IPS DF 6.9 (cell line): ENCODE results near the gene ERN2.
"Not testable (repeated sequence)": the region's sequence is repeated elsewhere in the genome, so short reads cannot be mapped to it uniquely, and the experiment has no call there.

ENCODE experiments used
- DNase-seq: peaks from one replicate; pipeline ENCODE4 v3.0.0-alpha.2; 2013; ENCODE audit warnings: low read depth, low spot score
- H3K27ac ChIP-seq: one replicate; pipeline ENCODE4 v1.5.1; 2013; ENCODE audit warnings: low read length, control low read depth
- H3K27me3 ChIP-seq: 2 replicates; pipeline ENCODE4 v1.6.1; 2013; ENCODE audit warnings: mild to moderate bottlenecking, low read length; ENCODE audit not compliant: control insufficient read depth, insufficient read depth
- H3K36me3 ChIP-seq: 2 replicates; pipeline ENCODE4 v1.6.1; 2013; ENCODE audit warnings: low read length; ENCODE audit not compliant: control insufficient read depth, insufficient read depth
- H3K4me1 ChIP-seq: 2 replicates; pipeline ENCODE4 v1.6.1; 2013; ENCODE audit warnings: low read length; ENCODE audit not compliant: control insufficient read depth, insufficient read depth
- H3K4me3 ChIP-seq: 2 replicates; pipeline ENCODE4 v1.5.1; 2013; ENCODE audit warnings: mild to moderate bottlenecking, low read length
- H3K9me3 ChIP-seq: 2 replicates; pipeline ENCODE4 v1.6.1; 2013; ENCODE audit warnings: low read length, inconsistent platforms; ENCODE audit not compliant: control insufficient read depth, insufficient read depth
- WGBS: extraction: QIAGEN DNeasy Blood & Tissue Kit; methylation state at CpG from one replicate; pipeline ENCODE4 v1.1.7; 2013; ENCODE audit warnings: mixed read lengths, missing lambda C conversion rate; ENCODE audit not compliant: insufficient read length, insufficient coverage; 5-methylcytosine and 5-hydroxymethylcytosine counted together

The ERN2 gene

DNA sequence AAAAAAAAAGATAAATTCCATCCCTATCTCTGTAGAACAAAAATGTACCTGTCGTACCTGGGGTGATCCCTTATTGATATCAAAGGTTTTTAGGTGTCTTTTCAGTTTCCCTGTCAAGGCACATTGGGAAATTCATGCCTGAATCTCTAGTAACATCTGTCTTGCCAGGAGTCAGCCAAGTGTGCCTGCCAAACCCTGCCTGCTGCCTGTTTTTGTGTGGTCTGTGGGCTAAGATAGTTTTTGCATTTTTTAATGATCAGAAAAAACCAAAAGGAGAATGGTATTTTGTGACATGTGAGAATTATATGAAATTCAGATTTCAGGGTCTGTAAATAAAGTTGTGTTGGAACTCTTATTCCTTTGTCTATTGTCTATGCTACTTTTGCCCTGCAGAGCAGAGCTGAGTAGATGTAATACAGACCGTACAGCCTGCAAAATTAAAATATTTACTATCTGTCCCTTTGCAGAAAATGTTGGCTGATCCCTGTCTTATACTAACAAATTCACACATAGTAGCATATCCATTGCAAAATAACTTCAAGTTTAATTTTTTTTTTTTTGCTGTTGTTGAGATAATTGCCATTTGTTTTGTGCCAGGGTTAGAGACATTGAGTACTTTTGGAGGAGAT, 28.8 kb upstream of the ERN2 start:
- Histone ChIP-seq H3K9me3 (no peaks in the 10 kb centered on the region), H3K4me3 (no peak overlapping the region), H3K36me3 (no peaks in the 10 kb centered on the region), H3K27me3 (no peaks in the 10 kb centered on the region), H3K4me1 (no peaks in the 10 kb centered on the region; the same call in 1 of the 2 replicates), H3K27ac (no peak overlapping the region)
- no CpG with 5 or more reads among the region's 2 CpGs for WGBS
- DNase-seq: no peak

DNA sequence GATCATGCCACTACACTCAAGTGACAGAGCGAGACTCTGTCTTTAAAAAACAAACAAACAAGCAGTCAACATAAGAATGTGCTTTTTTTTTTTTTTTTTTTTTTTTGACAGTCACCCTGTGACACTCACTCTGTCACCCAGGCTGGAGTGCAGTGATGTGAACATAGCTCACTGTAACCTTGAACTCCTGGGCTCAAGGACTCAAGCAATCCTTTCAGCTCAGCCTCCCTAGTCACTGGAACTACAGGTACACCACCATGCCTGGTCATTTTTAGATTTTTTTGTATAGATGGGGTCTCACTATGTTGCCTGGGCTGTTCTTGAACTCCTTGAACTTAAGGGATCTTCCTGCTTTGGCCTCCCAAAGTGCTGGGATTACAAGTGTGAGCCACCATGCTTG, 26.5 kb upstream of the ERN2 start:
- no peak for DNase-seq
- Histone ChIP-seq H3K27me3 (no peaks in the 10 kb centered on the region), H3K9me3 (no peaks in the 10 kb centered on the region), H3K4me1 (no peaks in the 10 kb centered on the region; the same call in 1 of the 2 replicates), H3K27ac (no peak overlapping the region), H3K4me3 (no peak overlapping the region), H3K36me3 (no peaks in the 10 kb centered on the region)
- no CpG with 5 or more reads among the region's 1 CpG for WGBS

DNA sequence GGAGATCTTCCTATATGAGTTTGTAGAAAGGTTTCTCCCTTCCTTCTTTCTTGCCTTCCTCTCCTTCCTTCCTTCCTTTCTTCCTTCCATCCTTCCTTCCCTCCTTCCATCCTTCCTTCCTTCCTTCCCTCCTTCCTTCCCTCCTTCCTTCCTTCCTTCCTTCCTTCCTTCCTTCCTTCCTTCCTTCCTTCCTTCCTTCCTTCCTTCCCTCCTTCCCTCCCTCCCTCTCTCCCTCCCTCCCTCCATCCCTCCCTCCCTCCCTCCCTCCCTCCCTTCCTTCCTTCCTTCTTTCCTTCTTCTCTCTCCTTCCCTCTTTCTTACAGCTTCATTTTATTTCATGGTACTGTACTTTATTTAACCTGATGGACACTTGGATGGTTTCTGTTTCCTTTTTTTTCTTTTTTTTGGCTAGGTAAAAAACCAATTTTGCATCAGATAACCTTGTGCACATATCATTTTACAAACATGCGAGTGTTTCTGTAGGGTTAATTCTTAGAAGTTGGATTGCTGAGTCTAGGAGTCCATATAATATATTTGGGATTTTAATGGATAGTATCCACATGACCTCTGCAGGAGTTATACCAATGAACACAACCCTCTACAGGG, 24.5 kb upstream of the ERN2 start:
- WGBS: no CpG with 5 or more reads among the region's 1 CpG
- not testable (repeated sequence) for H3K4me1 ChIP-seq, H3K4me3 ChIP-seq, H3K27me3 ChIP-seq, H3K36me3 ChIP-seq, H3K9me3 ChIP-seq, H3K27ac ChIP-seq, DNase-seq

DNA sequence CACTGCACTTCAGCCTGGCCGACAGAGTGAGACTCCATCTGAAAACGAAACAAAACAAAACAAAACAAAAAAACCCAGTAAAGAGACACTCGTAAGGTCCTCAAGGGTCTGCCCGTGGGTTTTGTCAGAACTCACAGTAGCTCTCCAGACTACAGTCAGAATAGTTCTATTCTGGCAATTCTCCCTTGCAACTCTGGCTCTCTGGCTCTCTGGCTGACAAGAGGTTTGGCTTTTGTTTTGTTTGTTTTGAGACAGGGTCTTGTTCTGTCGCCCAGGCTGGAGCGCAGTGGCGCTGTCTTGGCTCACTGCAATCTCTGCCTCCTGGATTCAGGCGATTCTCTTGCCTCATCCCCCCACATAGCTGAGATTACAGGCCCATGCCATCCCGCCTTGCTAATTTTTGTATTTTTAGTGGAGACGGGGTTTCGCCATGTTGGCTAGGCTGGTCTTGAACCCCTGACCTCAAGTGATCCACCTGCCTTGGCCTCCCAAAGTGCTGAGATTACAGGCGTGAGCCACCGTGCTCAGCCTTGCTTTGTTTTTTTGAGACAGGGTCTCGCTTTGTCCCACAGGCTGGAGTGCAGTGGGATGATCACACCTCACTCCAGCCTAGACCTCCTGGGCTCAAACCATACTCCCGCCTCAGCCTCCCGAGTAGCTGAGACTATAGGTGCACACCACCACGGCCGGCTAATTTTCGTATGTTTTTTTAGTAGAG, 21.3 kb upstream of the ERN2 start:
- Histone ChIP-seq H3K4me3 (no peak overlapping the region), H3K36me3 (no peaks in the 10 kb centered on the region), H3K9me3 (no peaks in the 10 kb centered on the region), H3K4me1 (no peaks in the 10 kb centered on the region), H3K27ac (no peak overlapping the region), H3K27me3 (no peaks in the 10 kb centered on the region)
- WGBS: no CpG with 5 or more reads among the region's 19 CpGs
- DNase-seq: no peak

DNA sequence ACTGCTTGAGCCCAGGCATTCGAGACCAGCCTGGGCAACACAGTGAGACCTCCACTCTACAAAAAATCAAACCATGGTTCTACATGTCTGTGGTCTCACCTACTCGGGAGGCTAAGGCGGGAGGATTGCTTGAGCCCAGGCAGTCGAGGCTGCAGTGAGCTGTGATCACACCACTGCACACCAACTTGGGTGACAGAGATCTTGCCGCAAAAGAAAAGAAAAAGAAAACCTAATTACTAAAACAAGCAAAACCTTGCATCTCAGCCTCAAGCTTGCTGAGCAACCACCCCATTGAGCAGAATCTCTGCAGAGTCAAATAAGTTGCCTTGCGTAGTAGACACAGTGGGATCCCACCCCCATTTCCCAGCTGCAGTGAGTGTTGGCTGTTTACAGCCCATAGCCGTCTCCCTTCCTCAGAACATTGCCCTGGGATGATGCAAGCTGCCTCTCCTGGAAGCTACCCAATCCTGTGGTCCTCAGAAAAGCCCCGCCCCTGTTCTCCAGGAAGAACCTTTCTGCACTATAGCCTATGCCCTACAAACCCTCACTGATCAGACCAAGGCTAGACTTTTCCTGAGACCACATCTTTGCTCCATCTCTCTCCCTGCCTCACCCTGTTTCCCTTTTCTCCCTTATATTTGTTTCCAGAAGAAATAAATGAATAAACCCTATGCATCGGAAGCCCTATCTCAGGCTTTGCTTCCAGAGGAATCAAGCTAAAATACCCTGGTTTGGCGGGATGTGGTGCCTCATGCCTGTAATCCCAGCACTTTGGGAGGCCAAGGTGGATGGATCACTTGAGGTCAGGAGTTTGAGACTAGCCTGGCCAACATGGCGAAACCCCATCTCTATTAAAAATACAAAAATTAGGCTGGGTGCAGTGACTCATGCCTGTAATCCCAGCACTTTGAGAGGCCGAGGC, 16.7 kb upstream of the ERN2 start:
- no peak for DNase-seq
- H3K27ac ChIP-seq: no peak overlapping the region
- WGBS: no CpG with 5 or more reads among the region's 12 CpGs
- H3K36me3 ChIP-seq: no peaks in the 10 kb centered on the region
- H3K27me3 ChIP-seq: no peaks in the 10 kb centered on the region
- H3K4me3 ChIP-seq: no peak overlapping the region
- H3K9me3 ChIP-seq: no peaks in the 10 kb centered on the region
- no peaks in the 10 kb centered on the region for H3K4me1 ChIP-seq

DNA sequence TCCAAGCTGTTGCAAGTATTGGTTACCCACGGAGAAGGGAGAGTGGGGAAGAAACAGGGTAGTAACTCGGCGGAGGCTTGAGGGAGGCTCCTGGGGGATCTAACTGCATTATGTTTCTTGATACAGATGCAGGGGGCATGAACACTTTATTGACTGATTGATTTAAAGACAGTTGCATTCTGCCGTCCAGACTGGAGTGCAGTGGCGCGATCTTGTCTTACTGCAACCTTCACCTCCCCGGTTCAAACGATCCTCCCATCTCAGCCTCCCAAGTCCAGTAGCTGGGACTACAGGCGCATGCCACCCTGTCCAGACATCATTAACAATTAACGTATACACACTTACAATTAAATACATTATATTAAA, 15.1 kb upstream of the ERN2 start:
- WGBS: 100% methylated on average over 1 of the region's 10 CpGs
- H3K4me3 ChIP-seq: no peak overlapping the region
- H3K27ac ChIP-seq: no peak overlapping the region

DNA sequence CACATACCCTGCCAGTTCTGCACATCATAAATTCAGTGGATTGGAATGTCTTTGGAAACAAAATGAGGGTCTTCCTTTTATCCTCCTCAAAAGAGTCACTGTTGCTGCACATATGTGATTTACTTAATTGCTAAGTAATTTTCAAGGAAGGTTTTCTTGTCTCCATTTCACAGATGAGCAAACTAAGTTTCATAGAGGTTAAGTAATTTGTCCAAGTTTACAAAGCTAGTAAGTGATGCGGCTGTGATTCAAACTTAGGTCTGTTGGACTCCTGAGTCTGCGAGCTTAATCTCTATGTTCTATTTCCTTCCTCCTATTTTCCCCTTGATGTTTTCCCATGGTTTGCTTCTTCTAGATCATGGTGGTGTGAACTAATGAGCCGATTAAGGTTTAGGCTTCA, 13.7 kb upstream of the ERN2 start:
- no peak for DNase-seq
- WGBS: no CpG with 5 or more reads among the region's 3 CpGs
- H3K9me3 ChIP-seq: no peaks in the 10 kb centered on the region
- no peaks in the 10 kb centered on the region for H3K4me1 ChIP-seq
- H3K27ac ChIP-seq: no peak overlapping the region
- H3K4me3 ChIP-seq: no peak overlapping the region
- H3K27me3 ChIP-seq: no peaks in the 10 kb centered on the region
- H3K36me3 ChIP-seq: no peaks in the 10 kb centered on the region

More for the DNA sequence above, 15.1 kb upstream of the ERN2 start:
- H3K27me3 ChIP-seq: no peaks in the 10 kb centered on the region
- no peaks in the 10 kb centered on the region for H3K4me1 ChIP-seq
- H3K36me3 ChIP-seq: no peaks in the 10 kb centered on the region
- H3K9me3 ChIP-seq: no peaks in the 10 kb centered on the region
- DNase-seq: no peak

DNA sequence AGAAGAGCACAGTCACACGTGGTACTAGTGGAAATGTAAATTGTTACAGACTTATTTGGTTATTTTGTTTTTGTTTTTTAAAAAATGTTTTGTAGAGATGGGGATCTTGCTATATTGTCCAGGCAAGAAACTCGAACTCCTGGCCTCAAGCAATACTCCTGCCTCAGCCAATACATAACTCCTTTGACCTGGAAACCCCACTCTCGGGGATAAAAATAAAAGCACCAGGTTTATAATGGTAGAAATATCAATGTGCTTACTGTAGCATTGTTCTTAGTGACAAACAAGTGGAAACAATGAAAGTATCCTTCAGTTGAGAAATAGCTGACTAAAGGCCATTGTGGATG, 11.7 kb upstream of the ERN2 start:
- no peaks in the 10 kb centered on the region for H3K27me3 ChIP-seq
- H3K27ac ChIP-seq: no peak overlapping the region
- H3K4me1 ChIP-seq: no peaks in the 10 kb centered on the region
- DNase-seq: no peak
- no peak overlapping the region for H3K4me3 ChIP-seq
- no CpG with 5 or more reads among the region's 3 CpGs for WGBS
- H3K36me3 ChIP-seq: no peaks in the 10 kb centered on the region
- H3K9me3 ChIP-seq: no peaks in the 10 kb centered on the region

DNA sequence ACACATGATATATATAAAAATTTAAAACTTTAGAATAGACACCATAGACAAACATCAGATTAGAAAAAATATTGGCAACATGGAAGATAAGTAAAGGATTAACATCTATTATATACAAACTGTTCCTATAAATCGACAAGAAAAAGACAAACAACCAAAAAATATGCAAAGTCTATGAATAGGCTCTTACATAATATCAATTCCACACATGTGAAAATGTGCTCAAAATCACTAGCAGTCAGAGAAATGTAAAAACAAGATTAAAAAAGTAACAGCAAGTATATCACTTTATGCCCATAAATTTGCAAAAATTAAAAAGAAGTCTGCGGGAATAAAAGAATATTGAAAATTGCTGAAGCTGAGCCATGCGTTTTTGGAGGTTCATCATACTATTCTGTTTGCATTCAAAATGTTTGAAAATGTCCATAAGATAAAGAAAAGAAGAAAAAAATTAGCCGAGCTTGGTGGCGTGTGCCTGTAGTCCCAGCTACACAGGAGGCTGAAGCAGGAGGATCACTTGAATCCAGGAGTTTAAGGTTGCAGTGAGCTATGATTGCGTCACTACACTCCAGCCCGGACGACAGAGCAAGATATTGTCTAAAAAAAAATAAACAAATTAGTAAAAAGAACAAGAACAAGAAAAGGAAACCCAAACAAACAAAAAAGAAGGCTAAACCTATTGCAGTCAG, 11.2 kb upstream of the ERN2 start:
- Histone ChIP-seq H3K36me3 (no peaks in the 10 kb centered on the region), H3K4me1 (no peaks in the 10 kb centered on the region), H3K4me3 (no peak overlapping the region), H3K27me3 (no peaks in the 10 kb centered on the region), H3K9me3 (no peaks in the 10 kb centered on the region), H3K27ac (no peak overlapping the region)
- no CpG with 5 or more reads among the region's 8 CpGs for WGBS
- no peak for DNase-seq
